ENCODE data around the gene PSME2.

Gene PSME2

GRCh38 chr14:24146453-24146977 is at the start of gene PSME2:
PSME2 (minus strand) TSS chr14:24146610; CDS start chr14:24146581, 29 bp downstream.
- peak; percentile 89 to 90 for DNase-seq (ENCODE audit: low read depth in 2 of 2)

GRCh38 chr14:24195186-24196070 is 49.0 kb upstream of the PSME2 start, which contains the start of gene TM9SF1:
TM9SF1 (minus strand) TSS chr14:24195441; CDS start chr14:24195019, 422 bp downstream.
- DNase-seq (ENCODE audit: low read depth in 2 of 2): peak; percentile 77 to 82

- DNase-seq (ENCODE audit: low read depth in 2 of 2): no peak
Observed at GRCh38 chr14:24194873-24195185, 48.4 kb upstream of the PSME2 start.

- no peak for DNase-seq (ENCODE audit: low read depth in 2 of 2)
Observed at GRCh38 chr14:24194186-24194872, 47.9 kb upstream of the PSME2 start.

- no peak for DNase-seq (ENCODE audit: low read depth in 2 of 2)
Observed at GRCh38 chr14:24192933-24193332, 46.5 kb upstream of the PSME2 start.

GRCh38 chr14:24190416-24190815 is 44.0 kb upstream of the PSME2 start:
- no peak for DNase-seq (ENCODE audit: low read depth in 2 of 2)

GRCh38 chr14:24189460-24189859 is 43.0 kb upstream of the PSME2 start:
- no peak for DNase-seq (ENCODE audit: low read depth in 2 of 2)

GRCh38 chr14:24189059-24189375 is 42.6 kb upstream of the PSME2 start:
- no peak for DNase-seq (ENCODE audit: low read depth in 2 of 2)

GRCh38 chr14:24188251-24189058 is 42.0 kb upstream of the PSME2 start, which contains the start of gene IPO4:
IPO4 (minus strand) TSS chr14:24188816; CDS start chr14:24188787, 29 bp downstream.
- peak; percentile 89 for DNase-seq (ENCODE audit: low read depth in 2 of 2)

- no peak for DNase-seq (ENCODE audit: low read depth in 2 of 2)
Observed at GRCh38 chr14:24187539-24187915, 41.1 kb upstream of the PSME2 start.

GRCh38 chr14:24186831-24187538 is 40.6 kb upstream of the PSME2 start:
- DNase-seq (ENCODE audit: low read depth in 2 of 2): no peak

- no peak for DNase-seq (ENCODE audit: low read depth in 2 of 2)
Observed at GRCh38 chr14:24185741-24186140, 39.3 kb upstream of the PSME2 start.

- no peak for DNase-seq (ENCODE audit: low read depth in 2 of 2)
Observed at GRCh38 chr14:24185026-24185425, 38.6 kb upstream of the PSME2 start.

- DNase-seq (ENCODE audit: low read depth in 2 of 2): no peak
Observed at GRCh38 chr14:24184104-24184970, 37.9 kb upstream of the PSME2 start.

GRCh38 chr14:24183014-24183481 is 36.6 kb upstream of the PSME2 start:
- DNase-seq (ENCODE audit: low read depth in 2 of 2): no peak

GRCh38 chr14:24182110-24182882 is 35.9 kb upstream of the PSME2 start:
- DNase-seq (ENCODE audit: low read depth in 2 of 2): no peak

GRCh38 chr14:24181371-24182077 is 35.1 kb upstream of the PSME2 start:
- DNase-seq (ENCODE audit: low read depth in 2 of 2): no peak

GRCh38 chr14:24179961-24180796 is 33.8 kb upstream of the PSME2 start:
- DNase-seq (ENCODE audit: low read depth in 2 of 2): no peak

All from stimulated activated CD8-positive, alpha-beta memory T cell treated with anti-CD3 and anti-CD28 coated beads, Interleukin-2, amount 100 ng/mL, for 48 hours (primary cell).